Fibroblast of lung (primary cell): ENCODE measurements around the gene RND3.

Source experiments
- CTCF ChIP-seq, 2 donors: IDR thresholded peaks in 1 of 2; conservative IDR thresholded peaks in 1 of 2; 1 replicate in 1 of 2; 2 replicates in 1 of 2; pipeline ENCODE4 v1.5.1; 2011 to 2012; ENCODE audit warnings: low read length in 2 of 2, control low read depth in 1 of 2, inconsistent platforms in 1 of 2, low read depth in 1 of 2, mild to moderate bottlenecking in 1 of 2
- EZH2 ChIP-seq: IDR thresholded peaks from 2 replicates; pipeline ENCODE4 v1.5.1; 2012; ENCODE audit warnings: low read length, control low read depth, mild to moderate bottlenecking; ENCODE audit errors: missing control alignments

GRCh38 chr2:150426724-150427123, 60.7 kb downstream of the RND3 start:
- no peak for TF ChIP-seq CTCF (conservative IDR thresholded peaks at IDR 0.05 in 1 of 2, IDR thresholded peaks at IDR 0.05 in 1 of 2; ENCODE audit: low read depth in 1 of 2, low read length in 2 of 2)
- TF ChIP-seq EZH2: no peak
